HepG2 (cell line): ENCODE data around the gene ADPRHL1. TPM values are rescaled to one million over a fixed set of nuclear protein-coding genes. Genes with fewer than 3 reads are reported as not detected.

ENCODE experiments used
- ATAC-seq: fragments of 200-7000 bp; cut with Tn5 transposase; 3 replicates; pipeline ENCODE4 v1.9.1; 2020; ENCODE audit warnings: mild to moderate bottlenecking, moderate library complexity
- BruUV-seq: library from RNA; stranded (reverse); fragments of 400-500 nt; replicated peaks from 2 replicates; lab custom pipeline; 2021; lab: Mats Ljungman, UMichigan
- CTCF ChIA-PET: fragments of 300-600 bp; formaldehyde crosslinking; extraction: SDS; loops from one replicate; lab custom pipeline; 2021; ENCODE audit warnings: low total read pairs, inconsistent platforms, low intra/inter-chr PET ratio; lab: Yijun Ruan, JAX
- POLR2A ChIA-PET: fragments of 350-600 bp; sonication (Branson Sonifier 250); formaldehyde crosslinking; loops from one replicate; lab custom pipeline; 2020; ENCODE audit warnings: antibody characterized with exemption, inconsistent platforms; lab: Yijun Ruan, JAX
- DNase-seq: peaks from one replicate; pipeline ENCODE4 v3.0.0-alpha.2; 2015; ENCODE audit warnings: low spot score
- FAIRE-seq: peaks from 3 replicates; lab custom pipeline; 2011; peaks lifted over from hg19 to GRCh38; lab: Jason Lieb, UNC
- H2AFZ ChIP-seq: one replicate; pipeline ENCODE4 v1.6.1; 2011; ENCODE audit warnings: low read length, inconsistent platforms
- H3K27ac ChIP-seq: fragments of 300-600 bp; 3 replicates; pipeline ENCODE4 v1.8.0; 2011; ENCODE audit warnings: mixed run types, mild to moderate bottlenecking, mixed read lengths, low read length, inconsistent platforms; ENCODE audit not compliant: insufficient read depth; ENCODE audit errors: extremely low read length
- H3K27me3 ChIP-seq, 2 experiments: fragments of 200-600 bp in 1 of 2; 2 replicates in 1 of 2; 3 replicates in 1 of 2; pipeline versions ENCODE4 v1.6.0 to v1.8.0; 2011; ENCODE audit warnings: low read length in 2 of 2, mild to moderate bottlenecking in 2 of 2, moderate library complexity in 2 of 2, inconsistent platforms in 1 of 2; ENCODE audit not compliant: insufficient read depth in 2 of 2, control insufficient read depth in 1 of 2
- H3K36me3 ChIP-seq, 2 experiments: fragments of 200-600 bp in 1 of 2; replicated peaks in 1 of 2; 2 replicates in 1 of 2; 3 replicates in 1 of 2; pipeline versions ENCODE4 v1.5.1 to v1.8.0; 2011; ENCODE audit warnings: low read length in 2 of 2, inconsistent platforms in 1 of 2; ENCODE audit not compliant: insufficient read depth in 2 of 2, control insufficient read depth in 1 of 2
- H3K4me1 ChIP-seq: 2 replicates; pipeline ENCODE4 v1.5.1; 2012; ENCODE audit warnings: low read length, inconsistent platforms; ENCODE audit not compliant: insufficient read depth
- H3K4me2 ChIP-seq: 2 replicates; pipeline ENCODE4 v1.6.0; 2011; ENCODE audit warnings: low read depth, low read length, inconsistent platforms
- H3K4me3 ChIP-seq, 3 experiments: fragments of 200-600 bp in 1 of 3; sonication (generic), shearing (Covaris generic) in 1 of 3; replicated peaks in 1 of 3; 2 replicates each; pipeline ENCODE4 v1.5.1; 2011 to 2016; ENCODE audit warnings: low read length in 3 of 3, inconsistent platforms in 2 of 3, low read depth in 2 of 3, mild to moderate bottlenecking in 2 of 3, control low read depth in 1 of 3, mixed read lengths in 1 of 3; ENCODE audit not compliant: insufficient read depth in 1 of 3
- H3K79me2 ChIP-seq: one replicate; pipeline ENCODE4 v1.6.1; 2011; ENCODE audit warnings: low read length, inconsistent platforms; ENCODE audit not compliant: insufficient read depth
- H3K9ac ChIP-seq: 2 replicates; pipeline ENCODE4 v1.6.0; 2011; ENCODE audit warnings: mild to moderate bottlenecking, low read depth, low read length, inconsistent platforms; ENCODE audit not compliant: insufficient read depth
- H3K9me3 ChIP-seq: 2 replicates; pipeline ENCODE4 v1.5.1; 2012; ENCODE audit warnings: mild to moderate bottlenecking, low read length
- H4K20me1 ChIP-seq: 2 replicates; pipeline ENCODE4 v1.6.0; 2011; ENCODE audit warnings: inconsistent platforms, mild to moderate bottlenecking, low read length, moderate library complexity; ENCODE audit not compliant: insufficient read depth
- ATF4 ChIP-seq, 2 experiments: fragments of 450-650 bp in 1 of 2; sonication (generic) in 1 of 2; formaldehyde crosslinking; IDR thresholded peaks; 2 replicates each; pipeline versions ENCODE4 v1.5.0 to v1.8.0; 2020 to 2022; ENCODE audit warnings: mild to moderate bottlenecking in 1 of 2, missing genetic modification reagents in 1 of 2
- CEBPB ChIP-seq: IDR thresholded peaks from 2 replicates; pipeline ENCODE4 v1.6.1; 2011; ENCODE audit warnings: low read depth, low read length, improper control_type of control experiment, borderline replicate concordance
- CEBPG ChIP-seq: IDR thresholded peaks from 2 replicates; pipeline ENCODE4 v1.6.1; 2016
- ELK4 ChIP-seq: sonication (generic); formaldehyde crosslinking; IDR thresholded peaks from 2 replicates; pipeline ENCODE4 v1.9.0; 2021; ENCODE audit warnings: missing genetic modification reagents, borderline replicate concordance
- FOXC1 ChIP-seq: sonication (generic); formaldehyde crosslinking; IDR thresholded peaks from 2 replicates; pipeline ENCODE4 v1.8.0; 2022; ENCODE audit warnings: mild to moderate bottlenecking, missing genetic modification reagents, borderline replicate concordance
- HNF1A ChIP-seq, 2 experiments: sonication (generic) in 1 of 2; formaldehyde crosslinking in 1 of 2; IDR thresholded peaks; 2 replicates each; pipeline versions ENCODE4 v1.4.0 to v1.6.1; 2016 to 2020; ENCODE audit warnings: borderline replicate concordance in 1 of 2, low read depth in 1 of 2, mild to moderate bottlenecking in 1 of 2, missing genetic modification reagents in 1 of 2
- IKZF1 ChIP-seq: fragments of 450-650 bp; IDR thresholded peaks from 2 replicates; pipeline ENCODE4 v1.7.1; 2016
- MIXL1 ChIP-seq: IDR thresholded peaks from 2 replicates; pipeline ENCODE4 v1.6.1; 2016
- NCOA1 ChIP-seq: sonication (generic); formaldehyde crosslinking; IDR thresholded peaks from 2 replicates; pipeline ENCODE4 v1.9.0; 2021; ENCODE audit warnings: missing genetic modification reagents
- PHB2 ChIP-seq: fragments of 450-650 bp; IDR thresholded peaks from 2 replicates; pipeline ENCODE4 v1.6.1; 2018; ENCODE audit not compliant: partially characterized antibody
- STAT5B ChIP-seq: sonication (generic); formaldehyde crosslinking; IDR thresholded peaks from 2 replicates; pipeline ENCODE4 v1.4.0; 2020; ENCODE audit warnings: missing genetic modification reagents
- SUZ12 ChIP-seq: fragments of 150-350 bp; IDR thresholded peaks from 2 replicates; pipeline ENCODE4 v1.6.1; 2014; ENCODE audit warnings: low read depth, low read length
- TIGD3 ChIP-seq: sonication (generic); formaldehyde crosslinking; IDR thresholded peaks from 2 replicates; pipeline ENCODE4 v1.5.1; 2020; ENCODE audit warnings: mild to moderate bottlenecking, missing genetic modification reagents, borderline replicate concordance
- ZBTB42 ChIP-seq: sonication (generic); formaldehyde crosslinking; IDR thresholded peaks from 2 replicates; pipeline ENCODE4 v1.5.0; 2020; ENCODE audit warnings: mild to moderate bottlenecking, missing genetic modification reagents
- ZNF547 ChIP-seq: sonication (generic); formaldehyde crosslinking; IDR thresholded peaks from 2 replicates; pipeline ENCODE4 v1.5.1; 2020; ENCODE audit warnings: mild to moderate bottlenecking, missing genetic modification reagents
- ZNF564 ChIP-seq: sonication (generic); formaldehyde crosslinking; IDR thresholded peaks from 2 replicates; pipeline ENCODE4 v1.8.1; 2023; ENCODE audit warnings: mild to moderate bottlenecking, missing genetic modification reagents
- WGBS: methylation state at CpG from one replicate; pipeline ENCODE4 v1.1.6; 2017; ENCODE audit warnings: low lambda C conversion rate; 5-methylcytosine and 5-hydroxymethylcytosine counted together
- in situ Hi-C: cut with HindIII; loops from 2 replicates; pipeline ENCODE4 v1.10.0; 2017; ENCODE audit warnings: low pct_unique_long_range_greater_than_20kb; ENCODE audit not compliant: extremely low pct_ligation_motif_present
- intact Hi-C: fragments of 100-400 bp; cut with micrococcal nuclease; formaldehyde crosslinking; loops from one replicate; pipeline ENCODE4 v1.10.0; 2022; ENCODE audit not compliant: unreplicated experiment
- polyA plus RNA-seq, 8 experiments: library from polyadenylated mRNA; depleted of rRNA in 3 of 8; stranded (reverse) in 7 of 8; unstranded in 1 of 8; fragments of >200 nt; fragmentation: Illumina TruSeq in 4 of 8; extraction: Trizol in 4 of 8; gene quantifications; 2 replicates each; pipeline versions ENCODE4 v1.2.1 to v1.2.3, GENCODE V29; 2011 to 2016; ENCODE audit warnings: low read depth in 4 of 8, missing spikeins in 1 of 8, mixed read lengths in 1 of 8; ENCODE audit not compliant: insufficient read depth in 1 of 8
- total RNA-seq, 5 experiments: library from RNA; depleted of rRNA; stranded (reverse); fragments of >200 nt; fragmentation: Illumina TruSeq; extraction: Trizol; gene quantifications; 2 replicates each; pipeline ENCODE4 v1.2.3, GENCODE V29; 2016; ENCODE audit warnings: low read depth in 1 of 5

The ADPRHL1 gene
- total and polyA plus RNA-seq, 2 of the 13 experiments (the other 11 are each of a cell fraction or from before 2014, with no cell fraction given) = 0.34 to 0.40 TPM

- intact Hi-C loops = no loop called here
- Histone ChIP-seq H3K4me1 (peaks cover 21% of the 10 kb centered on the region), H2AFZ (no peak overlapping the region), H3K36me3 (no peaks in the 10 kb centered on the region), H3K9ac (no peak overlapping the region), H3K27me3 (peaks cover 4 to 54% of the 10 kb centered on the region in 2 experiments; a peak in 4 of 5 replicates), H3K4me3 (no peak overlapping the region; a peak in 1 of 6 replicates), H3K9me3 (no peaks in the 10 kb centered on the region), H4K20me1 (no peaks in the 10 kb centered on the region), H3K79me2 (no peaks in the 10 kb centered on the region), H3K27ac (no peak overlapping the region), H3K4me2 (0 out of 2 replicates have a peak overlapping the region, but pooled peaks have one; percentile 23)
- no TSS peak for BruUV-seq
- in situ Hi-C loops = no loop called here
- 27% methylated on average over 22 of the region's 31 CpGs for WGBS
- ATAC-seq = no peak
- ChIA-PET POLR2A (interaction anchor here (0.6 to 1.7 kb wide), 2 partner anchors 10 to 70 kb away, joined by 3 to 12 read pairs; no protein-coding TSS in a partner anchor), CTCF (no interaction called here)
- no peak for FAIRE-seq
- DNase-seq = no peak
- peak; percentile 63 for TF ChIP-seq CEBPG (CRISPR knock-in tag)
- TF ChIP-seq HNF1A (IDR thresholded peaks at IDR 0.05; ENCODE audit: low read depth) = no peak
- no peak for TF ChIP-seq HNF1A (CRISPR knock-in tag; IDR thresholded peaks at IDR 0.05; ENCODE audit: borderline replicate concordance)
- TF ChIP-seq MIXL1 = no peak
- no peak for TF ChIP-seq PHB2
- no peak for TF ChIP-seq ELK4 (CRISPR knock-in tag)
- no peak for TF ChIP-seq SUZ12
- TF ChIP-seq TIGD3 = no peak
- 0 out of 2 replicates have a peak, but pooled peaks have one; percentile 33 for TF ChIP-seq FOXC1 (CRISPR knock-in tag)
- no peak for TF ChIP-seq IKZF1
- TF ChIP-seq STAT5B (CRISPR knock-in tag) = no peak
- no peak for TF ChIP-seq ZBTB42 (CRISPR knock-in tag)
- peak; percentile 65 for TF ChIP-seq CEBPB
- TF ChIP-seq NCOA1 (CRISPR knock-in tag) = no peak
- peak in 1 of 2 experiments; percentile 76; a peak in 2 of 4 replicates for TF ChIP-seq ATF4 (CRISPR knock-in tag; IDR thresholded peaks at IDR 0.05)
- no peak for TF ChIP-seq ZNF547 (CRISPR knock-in tag)
- no peak for TF ChIP-seq ZNF564 (CRISPR knock-in tag)
Measured at GRCh38 chr13:113427562-113428468, 25.5 kb downstream of the ADPRHL1 start.
